Skeletal muscle tissue (tissue), 4 donors: ENCODE measurements around the gene TGM4. TPM values are rescaled to one million over a fixed set of nuclear protein-coding genes. Genes with fewer than 3 reads are reported as not detected.

ENCODE experiments used
- H3K27ac ChIP-seq: one replicate; pipeline ENCODE4 v1.7.0; 2013; ENCODE audit warnings: mild to moderate bottlenecking, low read depth, low read length, inconsistent platforms
- H3K27me3 ChIP-seq, 3 donors: one replicate each; pipeline ENCODE4 v1.7.0; 2013; ENCODE audit warnings: low read length in 3 of 3; ENCODE audit not compliant: control insufficient read depth in 3 of 3, insufficient read depth in 3 of 3
- H3K36me3 ChIP-seq, 3 donors: one replicate each; pipeline ENCODE4 v1.7.0; 2013; ENCODE audit warnings: low read length in 3 of 3; ENCODE audit not compliant: control insufficient read depth in 3 of 3, insufficient read depth in 3 of 3
- H3K4me1 ChIP-seq, 3 donors: one replicate each; pipeline ENCODE4 v1.7.0; 2013; ENCODE audit warnings: low read length in 3 of 3, mild to moderate bottlenecking in 3 of 3; ENCODE audit not compliant: control insufficient read depth in 3 of 3, insufficient read depth in 3 of 3
- H3K4me3 ChIP-seq, 3 donors: one replicate each; pipeline ENCODE4 v1.7.0; 2013; ENCODE audit warnings: low read length in 3 of 3
- H3K9ac ChIP-seq, 3 donors: one replicate each; pipeline ENCODE4 v1.7.0; 2013; ENCODE audit warnings: low read length in 3 of 3, mild to moderate bottlenecking in 3 of 3, moderate library complexity in 2 of 3, low read depth in 1 of 3
- H3K9me3 ChIP-seq, 3 donors: one replicate each; pipeline ENCODE4 v1.7.0; 2013; ENCODE audit warnings: low read length in 3 of 3; ENCODE audit not compliant: control insufficient read depth in 3 of 3
- total RNA-seq: library from RNA; depleted of rRNA; stranded (reverse); fragments of >200 nt; gene quantifications from one replicate; pipeline ENCODE4 v1.2.3, GENCODE V29; 2014
- donor health status: Osteomylitis.

TGM4 gene
- total RNA-seq, 1 donor from 2014 or later: not detected

DNA sequence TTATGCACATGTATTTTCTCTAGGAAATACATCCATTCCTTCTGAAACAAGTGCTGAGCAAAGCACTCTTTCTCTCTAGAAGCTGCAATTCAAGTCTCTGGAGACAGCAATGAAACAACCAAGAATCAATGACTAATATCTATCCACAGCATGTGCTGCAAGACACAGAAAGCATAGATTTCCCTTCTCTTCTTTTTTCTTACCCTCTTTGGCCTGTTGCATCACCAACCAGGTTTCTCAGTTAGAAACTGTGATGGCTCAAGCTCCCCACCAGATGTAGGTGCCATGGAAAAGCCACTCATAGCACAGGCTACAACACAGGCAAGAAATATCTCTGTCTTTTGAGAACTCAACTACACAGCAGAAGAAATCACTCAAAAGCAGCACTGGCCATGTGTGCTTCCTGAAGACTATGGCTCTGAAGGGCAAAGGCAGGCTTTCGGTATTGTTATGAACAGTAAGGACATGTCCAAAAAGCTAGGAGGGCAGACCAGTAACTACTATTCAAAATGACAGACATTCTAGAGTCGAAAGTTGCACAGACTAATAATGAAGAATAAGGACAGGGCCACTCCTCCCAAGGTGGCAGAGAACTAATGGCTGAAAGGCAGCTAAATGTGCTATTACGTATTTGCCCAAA is 86.1 kb downstream of the TGM4 start:
- no peak overlapping the region for H3K4me3 ChIP-seq
- H3K9me3 ChIP-seq: no peaks in the 10 kb centered on the region
- peaks cover 10 to 20% (median 14%) of the 10 kb centered on the region in 3 donors for H3K36me3 ChIP-seq
- no peaks in the 10 kb centered on the region for H3K27me3 ChIP-seq
- no peak overlapping the region for H3K9ac ChIP-seq
- no peak overlapping the region for H3K27ac ChIP-seq
- H3K4me1 ChIP-seq: peaks cover 0 to 13% (median 10%) of the 10 kb centered on the region in 3 donors

DNA sequence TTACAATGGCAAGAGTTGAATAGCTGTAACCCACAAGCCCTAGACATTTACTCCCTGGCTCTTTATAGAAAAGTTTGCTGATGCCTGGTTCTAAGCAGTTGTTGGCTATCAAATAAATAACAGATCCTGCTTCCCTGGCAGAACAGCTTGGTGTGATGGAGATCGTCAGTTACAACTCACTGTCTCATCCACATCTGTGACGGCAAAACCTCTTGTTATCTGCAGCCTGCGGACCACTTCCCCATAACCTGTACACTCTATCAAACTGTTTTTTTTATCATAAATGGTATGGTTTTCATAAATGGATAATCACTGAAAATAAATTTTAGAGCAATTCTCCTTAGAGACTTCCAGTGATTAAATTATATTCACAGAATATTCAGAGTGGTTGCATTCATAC is 87.5 kb downstream of the TGM4 start:
- H3K9ac ChIP-seq: no peak overlapping the region
- H3K27me3 ChIP-seq: no peaks in the 10 kb centered on the region
- no peaks in the 10 kb centered on the region for H3K9me3 ChIP-seq
- peaks cover 10 to 16% (median 10%) of the 10 kb centered on the region in 3 donors for H3K36me3 ChIP-seq
- H3K4me1 ChIP-seq: peaks cover 0 to 4% (median 3%) of the 10 kb centered on the region in 3 donors
- no peak overlapping the region for H3K4me3 ChIP-seq
- H3K27ac ChIP-seq: no peak overlapping the region

DNA sequence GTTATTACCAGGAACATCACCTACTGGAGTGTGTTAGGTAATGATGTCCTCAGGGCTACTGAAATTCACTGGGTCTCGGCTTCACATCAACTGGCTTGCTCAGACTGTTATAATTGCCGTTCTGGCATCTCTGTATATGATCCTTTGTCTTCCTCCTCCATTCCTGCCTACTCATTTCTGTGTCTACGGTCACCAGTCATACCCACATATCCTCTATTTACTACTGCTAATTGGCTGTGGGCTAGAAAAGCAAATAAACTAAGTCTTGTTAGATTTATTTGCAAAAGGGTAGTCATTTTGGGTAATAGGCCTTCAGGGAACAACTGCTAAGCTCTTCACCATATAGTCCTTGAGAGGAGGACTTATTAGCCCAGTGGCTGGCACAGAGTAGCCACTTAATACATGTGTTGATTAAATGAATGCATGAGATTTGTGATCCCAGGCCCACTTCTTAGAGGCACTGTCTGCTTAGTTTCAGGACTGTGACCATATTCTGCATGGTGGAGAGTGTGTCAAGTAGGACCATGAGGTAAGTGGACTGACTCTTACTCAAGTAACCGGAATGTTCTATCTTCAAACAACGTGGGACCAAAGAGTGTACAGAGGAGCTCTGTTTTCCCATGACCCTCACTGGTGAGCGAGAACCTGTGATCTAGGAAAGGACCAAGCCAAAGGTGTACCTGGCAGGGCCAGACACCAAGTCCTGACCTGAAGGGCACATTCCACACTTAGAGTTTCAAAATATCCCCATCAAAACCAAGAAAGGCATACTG is 88.4 kb downstream of the TGM4 start:
- Histone ChIP-seq H3K9ac (no peak overlapping the region), H3K4me1 (peaks cover 0 to 2% (median 0%) of the 10 kb centered on the region in 3 donors), H3K4me3 (no peak overlapping the region), H3K9me3 (no peaks in the 10 kb centered on the region), H3K36me3 (peaks cover 8 to 15% (median 10%) of the 10 kb centered on the region in 3 donors), H3K27ac (no peak overlapping the region), H3K27me3 (no peaks in the 10 kb centered on the region)

GRCh38 chr3:44963571-44964325 is 89.3 kb downstream of the TGM4 start:
- Histone ChIP-seq H3K9ac (no peak overlapping the region), H3K4me3 (no peak overlapping the region), H3K27me3 (no peaks in the 10 kb centered on the region), H3K27ac (no peak overlapping the region), H3K4me1 (peaks cover 0 to 2% (median 0%) of the 10 kb centered on the region in 3 donors), H3K36me3 (peaks cover 3 to 6% (median 5%) of the 10 kb centered on the region in 3 donors), H3K9me3 (no peaks in the 10 kb centered on the region)

Other genes with a start within 250 kb of the TGM4 start
- 11.5 TPM for gene ZNF197, start 249.6 kb upstream of the TGM4 start, total RNA-seq
- 11.5 TPM for gene ZNF35, start 225.9 kb upstream of the TGM4 start, total RNA-seq
- 5.2 TPM for gene ZNF502, start 161.9 kb upstream of the TGM4 start, total RNA-seq
- 5.2 TPM for gene ZNF501, start 145.0 kb upstream of the TGM4 start, total RNA-seq
- 12.0 TPM for gene KIAA1143, start 113.0 kb upstream of the TGM4 start, total RNA-seq
- 6.3 TPM for gene KIF15, start 112.8 kb upstream of the TGM4 start, total RNA-seq
- 7.3 TPM for gene TMEM42, start 12.7 kb upstream of the TGM4 start, total RNA-seq
- 25.6 TPM for gene ZDHHC3, start 101.6 kb downstream of the TGM4 start, total RNA-seq
- gene EXOSC7, start 101.6 kb downstream of the TGM4 start, total RNA-seq: 36.0 TPM
- gene CLEC3B, start 151.7 kb downstream of the TGM4 start, total RNA-seq: 129 TPM